ENCODE measurements around the gene NEUROG2. TPM values are rescaled to one million over a fixed set of nuclear protein-coding genes. Genes with fewer than 3 reads are reported as not detected.
"Not testable (repeated sequence)": the region's sequence is repeated elsewhere in the genome, so short reads cannot be mapped to it uniquely, and the experiment has no call there.

NEUROG2 gene
- total RNA-seq, 1 experiment from 2014 or later: not detected

GRCh38 chr4:112560084-112560483 is 44.1 kb upstream of the NEUROG2 start:
- no TSS peak for BruUV-seq (replicated peaks)
- no peak overlapping the region for H3K27ac Mint-ChIP-seq (ENCODE audit: unreplicated experiment)
- H3K36me3 Mint-ChIP-seq (ENCODE audit: insufficient read depth, unreplicated experiment): no peaks in the 10 kb centered on the region
- no peaks in the 10 kb centered on the region for H3K9me3 Mint-ChIP-seq (ENCODE audit: low read depth, unreplicated experiment)
- no peaks in the 10 kb centered on the region for H3K4me1 Mint-ChIP-seq (ENCODE audit: low read depth, unreplicated experiment)
- CTCF ChIA-PET: interaction anchor here (1.0 kb wide), 1 partner anchor 23 kb away, joined by 3 read pairs; no protein-coding TSS in a partner anchor
- no peaks in the 10 kb centered on the region for H3K27me3 Mint-ChIP-seq (ENCODE audit: unreplicated experiment)
- TF ChIP-seq CTCF (IDR thresholded peaks at IDR 0.05; ENCODE audit: unreplicated experiment): no peak
- intact Hi-C loops (cut with micrococcal nuclease; ENCODE audit: unreplicated experiment): no loop called here
- H3K4me3 Mint-ChIP-seq (ENCODE audit: low read depth, unreplicated experiment): no peak overlapping the region
- DNase-seq: no peak

GRCh38 chr4:112559053-112559452 is 43.1 kb upstream of the NEUROG2 start:
- no peak overlapping the region for H3K4me3 Mint-ChIP-seq (ENCODE audit: low read depth, unreplicated experiment)
- H3K9me3 Mint-ChIP-seq (ENCODE audit: low read depth, unreplicated experiment): no peaks in the 10 kb centered on the region
- CTCF ChIA-PET: no interaction called here
- H3K4me1 Mint-ChIP-seq (ENCODE audit: low read depth, unreplicated experiment): no peaks in the 10 kb centered on the region
- no peaks in the 10 kb centered on the region for H3K36me3 Mint-ChIP-seq (ENCODE audit: insufficient read depth, unreplicated experiment)
- intact Hi-C loops (cut with micrococcal nuclease; ENCODE audit: unreplicated experiment): no loop called here
- DNase-seq: no peak
- TF ChIP-seq CTCF (IDR thresholded peaks at IDR 0.05; ENCODE audit: unreplicated experiment): no peak
- H3K27ac Mint-ChIP-seq (ENCODE audit: unreplicated experiment): no peak overlapping the region
- BruUV-seq (replicated peaks): no TSS peak
- no peaks in the 10 kb centered on the region for H3K27me3 Mint-ChIP-seq (ENCODE audit: unreplicated experiment)

- H3K27ac Mint-ChIP-seq (ENCODE audit: unreplicated experiment): no peak overlapping the region
- no peak for TF ChIP-seq CTCF (IDR thresholded peaks at IDR 0.05; ENCODE audit: unreplicated experiment)
- H3K4me3 Mint-ChIP-seq (ENCODE audit: low read depth, unreplicated experiment): no peak overlapping the region
- H3K4me1 Mint-ChIP-seq (ENCODE audit: low read depth, unreplicated experiment): peaks cover 6% of the 10 kb centered on the region
- H3K9me3 Mint-ChIP-seq (ENCODE audit: low read depth, unreplicated experiment): no peaks in the 10 kb centered on the region
- CTCF ChIA-PET: no interaction called here
- intact Hi-C loops (cut with micrococcal nuclease; ENCODE audit: unreplicated experiment): no loop called here
- no peaks in the 10 kb centered on the region for H3K27me3 Mint-ChIP-seq (ENCODE audit: unreplicated experiment)
- no peak for DNase-seq
- BruUV-seq (replicated peaks): no TSS peak
- H3K36me3 Mint-ChIP-seq (ENCODE audit: insufficient read depth, unreplicated experiment): no peaks in the 10 kb centered on the region
Observed at GRCh38 chr4:112557676-112558411, 41.9 kb upstream of the NEUROG2 start.

GRCh38 chr4:112554271-112554670 is 38.3 kb upstream of the NEUROG2 start:
- H3K27me3 Mint-ChIP-seq (ENCODE audit: unreplicated experiment); H3K36me3 Mint-ChIP-seq (ENCODE audit: insufficient read depth, unreplicated experiment); H3K4me1 Mint-ChIP-seq (ENCODE audit: low read depth, unreplicated experiment); DNase-seq; BruUV-seq (replicated peaks); H3K27ac Mint-ChIP-seq (ENCODE audit: unreplicated experiment); CTCF ChIA-PET; intact Hi-C loops (cut with micrococcal nuclease; ENCODE audit: unreplicated experiment); H3K9me3 Mint-ChIP-seq (ENCODE audit: low read depth, unreplicated experiment); H3K4me3 Mint-ChIP-seq (ENCODE audit: low read depth, unreplicated experiment): not testable (repeated sequence)

- H3K4me1 Mint-ChIP-seq (ENCODE audit: low read depth, unreplicated experiment): peaks cover 9% of the 10 kb centered on the region
- BruUV-seq (replicated peaks): no TSS peak
- DNase-seq: peak; percentile 2
- CTCF ChIA-PET: interaction anchor here (1.1 kb wide), 1 partner anchor 29 kb away, joined by 4 read pairs; no protein-coding TSS in a partner anchor
- no peak for TF ChIP-seq CTCF (IDR thresholded peaks at IDR 0.05; ENCODE audit: unreplicated experiment)
- H3K36me3 Mint-ChIP-seq (ENCODE audit: insufficient read depth, unreplicated experiment): no peaks in the 10 kb centered on the region
- H3K27me3 Mint-ChIP-seq (ENCODE audit: unreplicated experiment): no peaks in the 10 kb centered on the region
- intact Hi-C loops (cut with micrococcal nuclease; ENCODE audit: unreplicated experiment): no loop called here
- no peak overlapping the region for H3K27ac Mint-ChIP-seq (ENCODE audit: unreplicated experiment)
- H3K4me3 Mint-ChIP-seq (ENCODE audit: low read depth, unreplicated experiment): no peak overlapping the region
- H3K9me3 Mint-ChIP-seq (ENCODE audit: low read depth, unreplicated experiment): no peaks in the 10 kb centered on the region
Observed at GRCh38 chr4:112552668-112553067, 36.7 kb upstream of the NEUROG2 start.
